SU-DHL-6 (cell line): ENCODE data around the gene HOXC11.

Experiments used
- H2AFZ ChIP-seq: fragments of 200-600 bp; sonication (generic); 2 replicates; pipeline ENCODE4 v1.6.1; 2014; ENCODE audit warnings: low read depth, mild to moderate bottlenecking, moderate library complexity, mixed read lengths, antibody characterized with exemption, low read length; ENCODE audit not compliant: severe bottlenecking
- H3F3A ChIP-seq: fragments of 200-600 bp; shearing (Covaris generic); 2 replicates; pipeline ENCODE4 v1.6.0; 2016; ENCODE audit warnings: antibody characterized with exemption, mild to moderate bottlenecking; ENCODE audit not compliant: insufficient read depth
- H3K27ac ChIP-seq: fragments of 200-600 bp; sonication (generic); 2 replicates; pipeline ENCODE4 v1.5.1; 2016; ENCODE audit warnings: low read depth, mild to moderate bottlenecking, low read length, moderate library complexity, mixed read lengths
- H3K27me3 ChIP-seq: fragments of 200-600 bp; sonication (generic), shearing (Covaris generic); 2 replicates; pipeline ENCODE4 v1.6.0; 2014; ENCODE audit warnings: mild to moderate bottlenecking, low read length
- H3K36me3 ChIP-seq: fragments of 200-600 bp; sonication (generic); 2 replicates; pipeline ENCODE4 v1.6.1; 2014; ENCODE audit warnings: mild to moderate bottlenecking, low read length, mixed read lengths
- H3K4me2 ChIP-seq: fragments of 300-600, 200-600 bp; shearing (Covaris generic), sonication (generic); 2 replicates; pipeline ENCODE4 v1.6.0; 2014; ENCODE audit warnings: low read length, low read depth, mild to moderate bottlenecking; ENCODE audit not compliant: poor library complexity, severe bottlenecking
- H3K4me3 ChIP-seq: fragments of 200-600 bp; sonication (generic); 2 replicates; pipeline ENCODE4 v1.5.1; 2014; ENCODE audit warnings: antibody characterized with exemption, low read length, mild to moderate bottlenecking, mixed read lengths; ENCODE audit not compliant: insufficient read depth, poor library complexity, severe bottlenecking
- H3K79me2 ChIP-seq: fragments of 200-600 bp; sonication (generic); 2 replicates; pipeline ENCODE4 v1.6.1; 2014; ENCODE audit warnings: mild to moderate bottlenecking, low read length, moderate library complexity; ENCODE audit not compliant: insufficient read depth
- H3K9ac ChIP-seq: fragments of 200-600 bp; sonication (generic); 2 replicates; pipeline ENCODE4 v1.7.0; 2014; ENCODE audit warnings: mild to moderate bottlenecking, low read length
- H3K9me2 ChIP-seq: fragments of 200-600 bp; sonication (generic); replicated peaks from 2 replicates; pipeline ENCODE4 v1.6.1; 2014; ENCODE audit warnings: low read length; ENCODE audit not compliant: insufficient read depth
- H3K9me3 ChIP-seq: fragments of 200-600 bp; sonication (generic); 2 replicates; pipeline ENCODE4 v1.6.1; 2014; ENCODE audit warnings: low read length, mixed read lengths; ENCODE audit not compliant: insufficient read depth
- H4K20me1 ChIP-seq: fragments of 200-600 bp; sonication (generic); 2 replicates; pipeline ENCODE4 v1.6.1; 2014; ENCODE audit warnings: low read depth, mild to moderate bottlenecking, antibody characterized with exemption, low read length, moderate library complexity, mixed read lengths
- EZH2phosphoT487 ChIP-seq: fragments of 200-600 bp; sonication (generic), shearing (Covaris generic); conservative IDR thresholded peaks from 2 replicates; pipeline ENCODE4 v1.6.1; 2018; ENCODE audit warnings: mild to moderate bottlenecking, antibody characterized with exemption, low read length, moderate library complexity, mixed read lengths
- TF ChIP-seq, protein P1 (sequence below): fragments of 200-600 bp; sonication (generic); IDR thresholded peaks from one replicate; pipeline ENCODE4 v1.5.1; 2017; ENCODE audit warnings: antibody characterized with exemption, mild to moderate bottlenecking, low read length, moderate library complexity; ENCODE audit not compliant: insufficient read depth, poor library complexity, severe bottlenecking

HOXC11 gene

DNA sequence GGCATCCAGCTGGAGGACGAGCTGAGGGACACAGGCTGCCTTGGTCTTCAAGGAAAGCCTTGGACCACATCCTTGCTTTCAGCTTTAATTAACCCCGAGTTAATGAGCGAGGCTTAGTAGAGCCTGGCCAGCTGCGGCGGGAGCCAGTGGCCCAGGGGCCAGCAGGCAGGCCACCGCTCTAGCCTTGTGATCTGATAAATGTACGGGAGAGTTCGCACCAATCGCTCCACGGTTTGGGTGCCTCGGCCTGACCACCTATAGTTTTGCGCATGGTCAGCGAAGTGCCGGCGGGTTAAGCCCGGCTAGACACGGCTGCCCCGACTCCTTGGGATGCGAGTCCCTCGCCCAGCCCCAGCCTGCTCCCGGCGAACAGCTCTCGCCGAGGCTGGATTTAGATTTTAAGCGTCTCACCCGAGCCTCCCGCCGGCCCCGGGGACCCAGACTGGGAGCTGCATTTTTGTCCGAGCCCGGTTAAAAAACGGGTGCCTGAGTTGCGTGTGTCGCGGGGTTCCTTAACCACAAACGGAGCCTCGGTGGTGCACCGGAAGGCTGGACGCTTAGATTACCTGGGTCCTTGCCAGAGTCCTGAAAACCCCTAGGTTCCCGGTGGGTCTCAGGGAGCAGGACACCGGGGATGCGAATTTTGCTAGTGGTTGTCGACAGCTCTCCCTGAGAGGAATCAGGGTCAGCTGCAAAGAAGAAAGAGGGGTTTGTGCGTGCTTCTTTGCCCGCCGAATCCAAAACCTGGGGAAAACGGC, 21.2 kb upstream of the HOXC11 start:
- Histone ChIP-seq H3K9ac (no peak overlapping the region), H3K36me3 (no peaks in the 10 kb centered on the region), H3K79me2 (no peaks in the 10 kb centered on the region), H3K4me2 (no peak overlapping the region), H3F3A (no peaks in the 10 kb centered on the region), H4K20me1 (no peaks in the 10 kb centered on the region), H3K4me3 (no peak overlapping the region), H3K27ac (no peak overlapping the region), H3K9me3 (no peaks in the 10 kb centered on the region), H3K27me3 (no peaks in the 10 kb centered on the region), H3K9me2 (no peaks in the 10 kb centered on the region), H2AFZ (no peak overlapping the region)
- no peak for TF ChIP-seq EZH2phosphoT487
- TF ChIP-seq, protein P1, sequence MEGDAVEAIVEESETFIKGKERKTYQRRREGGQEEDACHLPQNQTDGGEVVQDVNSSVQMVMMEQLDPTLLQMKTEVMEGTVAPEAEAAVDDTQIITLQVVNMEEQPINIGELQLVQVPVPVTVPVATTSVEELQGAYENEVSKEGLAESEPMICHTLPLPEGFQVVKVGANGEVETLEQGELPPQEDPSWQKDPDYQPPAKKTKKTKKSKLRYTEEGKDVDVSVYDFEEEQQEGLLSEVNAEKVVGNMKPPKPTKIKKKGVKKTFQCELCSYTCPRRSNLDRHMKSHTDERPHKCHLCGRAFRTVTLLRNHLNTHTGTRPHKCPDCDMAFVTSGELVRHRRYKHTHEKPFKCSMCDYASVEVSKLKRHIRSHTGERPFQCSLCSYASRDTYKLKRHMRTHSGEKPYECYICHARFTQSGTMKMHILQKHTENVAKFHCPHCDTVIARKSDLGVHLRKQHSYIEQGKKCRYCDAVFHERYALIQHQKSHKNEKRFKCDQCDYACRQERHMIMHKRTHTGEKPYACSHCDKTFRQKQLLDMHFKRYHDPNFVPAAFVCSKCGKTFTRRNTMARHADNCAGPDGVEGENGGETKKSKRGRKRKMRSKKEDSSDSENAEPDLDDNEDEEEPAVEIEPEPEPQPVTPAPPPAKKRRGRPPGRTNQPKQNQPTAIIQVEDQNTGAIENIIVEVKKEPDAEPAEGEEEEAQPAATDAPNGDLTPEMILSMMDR: no peak

DNA sequence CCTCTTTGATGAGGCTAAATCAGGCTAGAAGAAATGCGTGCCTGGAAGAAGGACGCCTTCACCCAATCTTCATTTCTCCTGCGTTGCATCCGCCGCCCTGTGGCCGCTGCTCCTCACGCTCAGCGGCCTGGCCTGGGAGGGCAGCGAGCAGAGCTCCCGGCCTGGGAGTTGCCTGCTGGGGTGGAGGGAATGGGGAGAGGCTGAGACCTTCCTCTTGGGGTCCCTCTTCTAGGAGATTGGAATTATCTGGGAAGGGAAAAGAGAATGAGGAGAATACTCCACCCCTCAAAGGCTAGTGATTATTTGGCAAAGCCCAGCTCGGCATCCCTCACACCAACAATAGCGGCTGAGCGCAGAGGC, 20.6 kb upstream of the HOXC11 start:
- no peaks in the 10 kb centered on the region for H3K36me3 ChIP-seq
- no peaks in the 10 kb centered on the region for H3F3A ChIP-seq
- H3K79me2 ChIP-seq: no peaks in the 10 kb centered on the region
- no peaks in the 10 kb centered on the region for H3K9me3 ChIP-seq
- H3K4me2 ChIP-seq: no peak overlapping the region
- no peaks in the 10 kb centered on the region for H3K27me3 ChIP-seq
- H3K27ac ChIP-seq: no peak overlapping the region
- H3K9me2 ChIP-seq: no peaks in the 10 kb centered on the region
- H3K9ac ChIP-seq: no peak overlapping the region
- no peak overlapping the region for H2AFZ ChIP-seq
- H3K4me3 ChIP-seq: no peak overlapping the region
- no peak for TF ChIP-seq EZH2phosphoT487
- TF ChIP-seq, protein P1: no peak
- no peaks in the 10 kb centered on the region for H4K20me1 ChIP-seq

- no peak for TF ChIP-seq EZH2phosphoT487
- TF ChIP-seq, protein P1: no peak
- Histone ChIP-seq H3K79me2 (no peaks in the 10 kb centered on the region), H3K4me2 (no peak overlapping the region), H3K9ac (no peak overlapping the region), H3K9me2 (no peaks in the 10 kb centered on the region), H3K9me3 (no peaks in the 10 kb centered on the region), H3F3A (no peaks in the 10 kb centered on the region), H3K36me3 (no peaks in the 10 kb centered on the region), H3K4me3 (no peak overlapping the region), H4K20me1 (no peaks in the 10 kb centered on the region), H3K27me3 (no peaks in the 10 kb centered on the region), H3K27ac (no peak overlapping the region), H2AFZ (no peak overlapping the region)
Observed at GRCh38 chr12:53952871-53953734, 19.8 kb upstream of the HOXC11 start.
